Cardiac muscle cell (in vitro differentiated cells and primary cell): ENCODE results near the gene ZNF398. TPM values are rescaled to one million over a fixed set of nuclear protein-coding genes. Genes with fewer than 3 reads are reported as not detected.

Experiments
- DNase-seq, 2 donors: peaks; one replicate each; pipeline versions ENCODE4 v3.0.0 to v3.0.0-alpha.2; 2010 to 2017; ENCODE audit warnings: low read depth in 1 of 2, low spot score in 1 of 2
- H3K27ac ChIP-seq: fragments of 200-600 bp; sonication (generic); 2 replicates; pipeline ENCODE4 v1.5.1; 2016
- H3K27me3 ChIP-seq: fragments of 200-600 bp; sonication (generic); 2 replicates; pipeline ENCODE4 v1.6.0; 2016; ENCODE audit warnings: control low read depth
- H3K36me3 ChIP-seq: fragments of 200-600 bp; sonication (generic); 2 replicates; pipeline ENCODE4 v1.5.1; 2016; ENCODE audit warnings: control low read depth
- H3K4me1 ChIP-seq: fragments of 200-600 bp; sonication (generic); 2 replicates; pipeline ENCODE4 v1.8.1; 2017; ENCODE audit warnings: low read depth, mild to moderate bottlenecking, mixed run types
- H3K4me3 ChIP-seq: fragments of 200-600 bp; sonication (generic); 2 replicates; pipeline ENCODE4 v1.5.1; 2016; ENCODE audit warnings: mild to moderate bottlenecking
- H3K9me3 ChIP-seq: fragments of 200-600 bp; sonication (generic); 2 replicates; pipeline ENCODE4 v1.5.1; 2017; ENCODE audit warnings: low read depth, mild to moderate bottlenecking, control low read depth
- polyA plus RNA-seq: library from polyadenylated mRNA; unstranded; fragments of >200 nt; fragmentation: Nextera tagmentation; extraction: Ambion mirVana; gene quantifications from 2 replicates; pipeline ENCODE4 v1.2.1, GENCODE V29; 2016
- total RNA-seq: library from RNA; depleted of rRNA; stranded (reverse); fragments of >200 nt; gene quantifications from 2 replicates; pipeline ENCODE4 v1.2.3, GENCODE V29; 2016
- TF ChIP-seq, protein P1 (sequence below): IDR thresholded peaks from 2 replicates; pipeline ENCODE4 v1.5.1; 2012; ENCODE audit warnings: low read depth, mild to moderate bottlenecking, low read length

Gene ZNF398
- total and polyA plus RNA-seq, 2 experiments from 2014 or later: 8.0 to 22.1 TPM

- Histone ChIP-seq H3K27me3 (no peaks in the 10 kb centered on the region), H3K27ac (no peak overlapping the region), H3K36me3 (peaks cover 8% of the 10 kb centered on the region), H3K9me3 (no peaks in the 10 kb centered on the region), H3K4me1 (peaks cover 1% of the 10 kb centered on the region), H3K4me3 (no peak overlapping the region)
- DNase-seq: no peak
- TF ChIP-seq, protein P1, sequence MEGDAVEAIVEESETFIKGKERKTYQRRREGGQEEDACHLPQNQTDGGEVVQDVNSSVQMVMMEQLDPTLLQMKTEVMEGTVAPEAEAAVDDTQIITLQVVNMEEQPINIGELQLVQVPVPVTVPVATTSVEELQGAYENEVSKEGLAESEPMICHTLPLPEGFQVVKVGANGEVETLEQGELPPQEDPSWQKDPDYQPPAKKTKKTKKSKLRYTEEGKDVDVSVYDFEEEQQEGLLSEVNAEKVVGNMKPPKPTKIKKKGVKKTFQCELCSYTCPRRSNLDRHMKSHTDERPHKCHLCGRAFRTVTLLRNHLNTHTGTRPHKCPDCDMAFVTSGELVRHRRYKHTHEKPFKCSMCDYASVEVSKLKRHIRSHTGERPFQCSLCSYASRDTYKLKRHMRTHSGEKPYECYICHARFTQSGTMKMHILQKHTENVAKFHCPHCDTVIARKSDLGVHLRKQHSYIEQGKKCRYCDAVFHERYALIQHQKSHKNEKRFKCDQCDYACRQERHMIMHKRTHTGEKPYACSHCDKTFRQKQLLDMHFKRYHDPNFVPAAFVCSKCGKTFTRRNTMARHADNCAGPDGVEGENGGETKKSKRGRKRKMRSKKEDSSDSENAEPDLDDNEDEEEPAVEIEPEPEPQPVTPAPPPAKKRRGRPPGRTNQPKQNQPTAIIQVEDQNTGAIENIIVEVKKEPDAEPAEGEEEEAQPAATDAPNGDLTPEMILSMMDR: no peak
These were observed 6.8 kb downstream of the ZNF398 start for GRCh38 chr7:149154056-149154455.

DNA sequence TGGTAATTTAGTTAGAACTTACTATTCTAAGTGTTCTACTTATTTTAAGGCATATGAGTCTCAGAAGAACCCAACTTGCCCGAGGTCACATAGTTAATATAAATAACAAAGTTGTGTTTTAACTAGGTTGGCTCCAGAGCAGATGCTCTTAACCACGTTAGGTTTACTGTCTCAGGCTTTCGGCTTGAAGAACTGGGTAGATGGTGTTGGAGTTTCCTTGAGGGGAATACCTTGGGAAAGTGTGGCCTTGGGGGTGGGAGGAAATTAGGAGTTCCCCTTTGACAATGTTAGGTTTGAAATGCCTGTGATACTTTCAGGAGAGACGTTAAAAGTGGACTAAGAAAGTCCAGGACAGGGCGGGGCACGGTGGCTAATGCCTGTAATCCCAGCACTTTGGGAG lies 9.6 kb downstream of the ZNF398 start:
- no peak overlapping the region for H3K27ac ChIP-seq
- TF ChIP-seq, protein P1: no peak
- H3K36me3 ChIP-seq: peaks cover 8% of the 10 kb centered on the region
- no peaks in the 10 kb centered on the region for H3K9me3 ChIP-seq
- no peak overlapping the region for H3K4me3 ChIP-seq
- H3K4me1 ChIP-seq: no peaks in the 10 kb centered on the region
- no peaks in the 10 kb centered on the region for H3K27me3 ChIP-seq
- DNase-seq: no peak

DNA sequence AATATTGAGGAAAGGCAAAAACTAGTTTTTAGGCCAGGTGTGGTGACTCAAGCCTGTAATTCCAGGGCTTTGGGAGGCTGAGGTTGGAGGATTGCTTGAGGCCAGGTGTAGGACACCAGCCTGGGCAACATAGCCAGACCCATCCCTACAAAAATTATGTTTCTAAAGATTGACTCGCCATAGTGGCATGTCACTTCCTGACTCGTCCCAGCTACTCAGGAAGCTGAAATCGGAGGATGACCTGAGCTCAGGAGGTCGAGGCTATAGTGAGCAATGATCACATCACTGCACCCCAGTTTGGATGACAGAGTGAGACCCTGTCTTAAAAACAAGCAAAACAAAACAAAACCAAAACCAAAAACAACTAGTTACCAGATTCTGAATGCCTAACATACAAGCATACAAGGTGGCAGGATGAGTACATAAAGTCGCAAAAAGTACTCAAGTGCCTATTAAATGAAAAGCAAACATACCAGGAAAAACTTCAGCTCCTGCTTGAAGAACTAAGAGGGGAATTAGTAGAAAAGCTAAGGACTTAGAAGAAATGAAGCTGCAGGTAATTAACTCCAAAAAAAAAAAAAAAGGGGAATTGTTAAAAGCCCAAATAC lies 14.1 kb downstream of the ZNF398 start:
- peaks cover 13% of the 10 kb centered on the region for H3K36me3 ChIP-seq
- TF ChIP-seq, protein P1: no peak

GRCh38 chr7:149166142-149166541 lies 18.9 kb downstream of the ZNF398 start:
- Histone ChIP-seq H3K9me3 (no peaks in the 10 kb centered on the region), H3K4me3 (no peak overlapping the region), H3K4me1 (no peaks in the 10 kb centered on the region), H3K27ac (no peak overlapping the region), H3K36me3 (peaks cover 44% of the 10 kb centered on the region), H3K27me3 (no peaks in the 10 kb centered on the region)
- TF ChIP-seq, protein P1: no peak
- no peak for DNase-seq

More for the DNA sequence above, 14.1 kb downstream of the ZNF398 start:
- Histone ChIP-seq H3K27ac (no peak overlapping the region), H3K4me1 (no peaks in the 10 kb centered on the region), H3K27me3 (no peaks in the 10 kb centered on the region), H3K4me3 (no peak overlapping the region), H3K9me3 (no peaks in the 10 kb centered on the region)
- DNase-seq: no peak

DNA sequence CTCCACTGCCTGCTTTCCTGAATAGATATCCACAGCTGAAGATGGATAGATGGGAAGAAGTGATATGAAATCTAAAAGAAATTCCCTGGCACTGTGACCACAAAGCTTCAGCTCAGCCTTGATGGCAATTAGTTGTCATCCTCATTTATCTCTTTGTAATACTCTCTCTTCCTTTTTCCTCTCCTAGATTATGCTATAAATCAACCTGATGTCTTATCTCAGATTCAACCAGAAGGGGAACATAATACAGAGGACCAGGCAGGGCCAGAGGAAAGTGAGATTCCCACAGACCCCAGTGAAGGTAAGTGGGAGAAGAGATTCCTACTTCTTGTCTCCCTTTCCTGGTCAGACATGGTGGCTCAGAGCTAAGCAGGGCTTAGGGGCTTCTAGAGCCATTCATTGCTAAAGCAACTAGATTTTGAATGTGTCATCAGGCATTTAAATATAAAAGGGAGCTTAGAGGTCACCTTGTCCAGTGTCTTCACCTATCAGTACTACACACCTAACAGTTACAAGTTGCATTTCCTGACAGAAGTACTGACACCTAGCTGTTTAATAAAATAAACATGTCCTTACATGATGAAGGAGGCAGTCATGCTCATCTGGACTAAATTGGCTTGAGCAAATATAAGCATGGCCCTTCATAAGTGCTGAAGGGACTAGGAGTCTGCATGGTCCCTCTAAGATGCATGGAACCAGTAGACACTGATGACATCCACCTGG lies 19.5 kb downstream of the ZNF398 start:
- Histone ChIP-seq H3K4me3 (no peak overlapping the region), H3K36me3 (peaks cover 47% of the 10 kb centered on the region), H3K27me3 (no peaks in the 10 kb centered on the region), H3K4me1 (no peaks in the 10 kb centered on the region), H3K9me3 (no peaks in the 10 kb centered on the region), H3K27ac (no peak overlapping the region)
- TF ChIP-seq, protein P1: no peak
- DNase-seq: no peak
